Suprapubic skin (tissue), 4 donors: ENCODE measurements around the gene ALOX5AP. TPM values are rescaled to one million over a fixed set of nuclear protein-coding genes. Genes with fewer than 3 reads are reported as not detected.

ENCODE experiments used
- DNase-seq, 2 donors: peaks; one replicate each; pipeline ENCODE4 v3.0.0-alpha.2; 2019; ENCODE audit warnings: low spot score in 2 of 2
- H3K27ac ChIP-seq: fragments of 200-600 bp; sonication (generic); one replicate; pipeline ENCODE4 v1.5.1; 2019
- H3K27me3 ChIP-seq: fragments of 200-600 bp; sonication (generic); one replicate; pipeline ENCODE4 v1.5.1; 2019
- H3K36me3 ChIP-seq: fragments of 200-600 bp; sonication (generic); one replicate; pipeline ENCODE4 v1.5.1; 2019
- H3K4me1 ChIP-seq: fragments of 200-600 bp; sonication (generic); one replicate; pipeline ENCODE4 v1.5.1; 2019
- H3K4me3 ChIP-seq: fragments of 200-600 bp; sonication (generic); one replicate; pipeline ENCODE4 v1.5.1; 2019; ENCODE audit warnings: mild to moderate bottlenecking
- H3K9me3 ChIP-seq: fragments of 200-600 bp; sonication (generic); one replicate; pipeline ENCODE4 v1.5.1; 2019
- EP300 ChIP-seq: sonication (generic); formaldehyde crosslinking; IDR thresholded peaks from one replicate; pipeline ENCODE4 v1.6.1; 2017; ENCODE audit warnings: antibody characterized with exemption
- POLR2A ChIP-seq, 2 donors: fragments of 450-650 bp; IDR thresholded peaks; one replicate each; pipeline ENCODE4 v1.6.1; 2017; ENCODE audit warnings: antibody characterized with exemption in 2 of 2, mild to moderate bottlenecking in 2 of 2, moderate library complexity in 2 of 2
- POLR2AphosphoS5 ChIP-seq, 3 donors: sonication (generic); formaldehyde crosslinking; IDR thresholded peaks; one replicate each; pipeline ENCODE4 v1.6.1; 2017; ENCODE audit warnings: antibody characterized with exemption in 3 of 3
- WGBS: methylation state at CpG from one replicate; pipeline ENCODE4 v1.1.5; 2018; 5-methylcytosine and 5-hydroxymethylcytosine counted together
- total RNA-seq, 4 donors: library from RNA; depleted of rRNA; stranded (reverse); fragments of >200 nt; gene quantifications; one replicate each; pipeline ENCODE4 v1.1.0, GENCODE V29; 2016
- TF ChIP-seq, protein P1 (sequence below), 2 donors: fragments of 200-600 bp in 1 of 2; fragments of 450-650 bp in 1 of 2; sonication (generic) in 1 of 2; IDR thresholded peaks; one replicate each; pipeline ENCODE4 v1.5.1; 2016 to 2019; ENCODE audit warnings: antibody characterized with exemption in 2 of 2, mild to moderate bottlenecking in 1 of 2, moderate library complexity in 1 of 2

ALOX5AP gene
- total RNA-seq, 4 donors from 2014 or later, result 5.1 to 13.2 (median 6.7) TPM

GRCh38 chr13:30755678-30756077, 20.3 kb downstream of the ALOX5AP start:
- Histone ChIP-seq H3K4me3 (no peak overlapping the region), H3K9me3 (no peaks in the 10 kb centered on the region), H3K27ac (no peak overlapping the region), H3K4me1 (peaks cover 4% of the 10 kb centered on the region), H3K27me3 (peaks cover 4% of the 10 kb centered on the region), H3K36me3 (no peaks in the 10 kb centered on the region)
- 75% methylated on average over 12 of the region's 12 CpGs for WGBS
- TF ChIP-seq POLR2AphosphoS5 (IDR thresholded peaks at IDR 0.05) (no peak), EP300 (no peak), POLR2A (IDR thresholded peaks at IDR 0.05) (no peak)
- TF ChIP-seq, protein P1, sequence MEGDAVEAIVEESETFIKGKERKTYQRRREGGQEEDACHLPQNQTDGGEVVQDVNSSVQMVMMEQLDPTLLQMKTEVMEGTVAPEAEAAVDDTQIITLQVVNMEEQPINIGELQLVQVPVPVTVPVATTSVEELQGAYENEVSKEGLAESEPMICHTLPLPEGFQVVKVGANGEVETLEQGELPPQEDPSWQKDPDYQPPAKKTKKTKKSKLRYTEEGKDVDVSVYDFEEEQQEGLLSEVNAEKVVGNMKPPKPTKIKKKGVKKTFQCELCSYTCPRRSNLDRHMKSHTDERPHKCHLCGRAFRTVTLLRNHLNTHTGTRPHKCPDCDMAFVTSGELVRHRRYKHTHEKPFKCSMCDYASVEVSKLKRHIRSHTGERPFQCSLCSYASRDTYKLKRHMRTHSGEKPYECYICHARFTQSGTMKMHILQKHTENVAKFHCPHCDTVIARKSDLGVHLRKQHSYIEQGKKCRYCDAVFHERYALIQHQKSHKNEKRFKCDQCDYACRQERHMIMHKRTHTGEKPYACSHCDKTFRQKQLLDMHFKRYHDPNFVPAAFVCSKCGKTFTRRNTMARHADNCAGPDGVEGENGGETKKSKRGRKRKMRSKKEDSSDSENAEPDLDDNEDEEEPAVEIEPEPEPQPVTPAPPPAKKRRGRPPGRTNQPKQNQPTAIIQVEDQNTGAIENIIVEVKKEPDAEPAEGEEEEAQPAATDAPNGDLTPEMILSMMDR (IDR thresholded peaks at IDR 0.05), result no peak
- no peak for DNase-seq

- TF ChIP-seq, protein P1 (IDR thresholded peaks at IDR 0.05), result no peak
- no peak for TF ChIP-seq EP300
- TF ChIP-seq POLR2A (IDR thresholded peaks at IDR 0.05), result no peak
- no peak for TF ChIP-seq POLR2AphosphoS5 (IDR thresholded peaks at IDR 0.05)
- H3K27me3 ChIP-seq, result peaks cover 4% of the 10 kb centered on the region
- 82% methylated on average over 9 of the region's 9 CpGs for WGBS
- DNase-seq, result no peak
- peaks cover 2% of the 10 kb centered on the region for H3K4me1 ChIP-seq
- H3K9me3 ChIP-seq, result no peaks in the 10 kb centered on the region
- no peak overlapping the region for H3K4me3 ChIP-seq
- no peak overlapping the region for H3K27ac ChIP-seq
- no peaks in the 10 kb centered on the region for H3K36me3 ChIP-seq
Measured at GRCh38 chr13:30757026-30757742, 21.8 kb downstream of the ALOX5AP start.

- no peak for TF ChIP-seq POLR2A (IDR thresholded peaks at IDR 0.05)
- TF ChIP-seq, protein P1 (IDR thresholded peaks at IDR 0.05), result no peak
- no peak for TF ChIP-seq EP300
- TF ChIP-seq POLR2AphosphoS5 (IDR thresholded peaks at IDR 0.05), result no peak
- Histone ChIP-seq H3K9me3 (no peaks in the 10 kb centered on the region), H3K27ac (no peak overlapping the region), H3K36me3 (no peaks in the 10 kb centered on the region), H3K4me1 (no peaks in the 10 kb centered on the region), H3K27me3 (peaks cover 4% of the 10 kb centered on the region), H3K4me3 (no peak overlapping the region)
- WGBS, result 91% methylated on average over 3 of the region's 3 CpGs
- DNase-seq, result no peak
Measured at GRCh38 chr13:30759748-30760147, 24.4 kb downstream of the ALOX5AP start.

GRCh38 chr13:30762643-30763042, 27.3 kb downstream of the ALOX5AP start:
- no peak for DNase-seq
- Histone ChIP-seq H3K4me3 (no peak overlapping the region), H3K9me3 (no peaks in the 10 kb centered on the region), H3K4me1 (no peaks in the 10 kb centered on the region), H3K27me3 (no peaks in the 10 kb centered on the region), H3K36me3 (no peaks in the 10 kb centered on the region), H3K27ac (no peak overlapping the region)
- TF ChIP-seq POLR2A (IDR thresholded peaks at IDR 0.05) (no peak), POLR2AphosphoS5 (IDR thresholded peaks at IDR 0.05) (no peak), EP300 (no peak)
- TF ChIP-seq, protein P1 (IDR thresholded peaks at IDR 0.05), result no peak
- WGBS, result 83% methylated on average over 4 of the region's 4 CpGs

- Histone ChIP-seq H3K4me3 (no peak overlapping the region), H3K27ac (no peak overlapping the region), H3K4me1 (no peaks in the 10 kb centered on the region), H3K27me3 (no peaks in the 10 kb centered on the region), H3K36me3 (no peaks in the 10 kb centered on the region), H3K9me3 (no peaks in the 10 kb centered on the region)
- DNase-seq, result no peak
- TF ChIP-seq EP300, result no peak
- TF ChIP-seq POLR2A (IDR thresholded peaks at IDR 0.05), result no peak
- TF ChIP-seq, protein P1 (IDR thresholded peaks at IDR 0.05), result no peak
- TF ChIP-seq POLR2AphosphoS5 (IDR thresholded peaks at IDR 0.05), result no peak
- WGBS, result 70% methylated on average over 8 of the region's 8 CpGs
Measured at GRCh38 chr13:30763786-30764413, 28.6 kb downstream of the ALOX5AP start.
